Caki2 (cell line): Measurements from ENCODE around the gene MCCD1. TPM values are rescaled to one million over a fixed set of nuclear protein-coding genes. Genes with fewer than 3 reads are reported as not detected.

ENCODE experiments used
- DNase-seq: peaks from one replicate; pipeline ENCODE4 v3.0.0-alpha.2; 2015; ENCODE audit warnings: low read depth
- in situ Hi-C: cut with HindIII; loops from 2 replicates; pipeline ENCODE4 v1.10.0; 2016; ENCODE audit warnings: low sequenced_read_pairs, low pct_unique_long_range_greater_than_20kb, mixed read lengths
- total RNA-seq: library from RNA; depleted of rRNA; stranded (reverse); fragments of >200 nt; shearing (Covaris generic); gene quantifications from 2 replicates; pipeline ENCODE4 v1.2.3, GENCODE V29; 2014; ENCODE audit warnings: low replicate concordance

Gene MCCD1
- total RNA-seq, 1 experiment from 2014 or later = not detected

GRCh38 chr6:31558631-31559500, 30.1 kb downstream of the MCCD1 start:
- no peak for DNase-seq
- in situ Hi-C loops = no loop called here

- DNase-seq = no peak
- in situ Hi-C loops = no loop called here
These were observed 30.8 kb downstream of the MCCD1 start for GRCh38 chr6:31559606-31559957.

- peak; percentile 66 for DNase-seq
- in situ Hi-C loops = no loop called here
These were observed 31.4 kb downstream of the MCCD1 start for GRCh38 chr6:31559958-31560696.

GRCh38 chr6:31560697-31561058, 31.9 kb downstream of the MCCD1 start:
- no peak for DNase-seq
- in situ Hi-C loops = no loop called here

- in situ Hi-C loops = no loop called here
- no peak for DNase-seq
These were observed 39.0 kb downstream of the MCCD1 start for GRCh38 chr6:31567531-31568370.

- in situ Hi-C loops = no loop called here
- DNase-seq = no peak
These were observed 39.8 kb downstream of the MCCD1 start for GRCh38 chr6:31568537-31568961.

GRCh38 chr6:31569861-31570536, 41.2 kb downstream of the MCCD1 start:
- DNase-seq = no peak
- in situ Hi-C loops = no loop called here

- in situ Hi-C loops = no loop called here
These were observed 43.5 kb downstream of the MCCD1 start, which contains the start of gene LTA for GRCh38 chr6:31572041-31572911. TSS of gene LTA (plus strand) at chr6:31572289. CDS start at chr6:31572743, 454 bp downstream.

GRCh38 chr6:31573239-31574105, 44.7 kb downstream of the MCCD1 start:
- no peak for DNase-seq
- in situ Hi-C loops = no loop called here

More at GRCh38 chr6:31572041-31572911, 43.5 kb downstream of the MCCD1 start, which contains the start of gene LTA:
- no peak for DNase-seq

GRCh38 chr6:31574106-31575061, 45.6 kb downstream of the MCCD1 start:
- in situ Hi-C loops = no loop called here

GRCh38 chr6:31575335-31575901, 46.7 kb downstream of the MCCD1 start, which contains the start of gene TNF:
TSS of gene TNF (plus strand) at chr6:31575565. CDS start at chr6:31575742, 177 bp downstream.
- DNase-seq = peak; percentile 71

More at GRCh38 chr6:31574106-31575061, 45.6 kb downstream of the MCCD1 start:
- DNase-seq = no peak

GRCh38 chr6:31575952-31576685, 47.4 kb downstream of the MCCD1 start:
- DNase-seq = no peak
- in situ Hi-C loops = no loop called here

More at GRCh38 chr6:31575335-31575901, 46.7 kb downstream of the MCCD1 start, which contains the start of gene TNF:
- in situ Hi-C loops = no loop called here

- no peak for DNase-seq
- in situ Hi-C loops = no loop called here
These were observed 48.3 kb downstream of the MCCD1 start for GRCh38 chr6:31576897-31577578.

- no peak for DNase-seq
- in situ Hi-C loops = no loop called here
These were observed 48.8 kb downstream of the MCCD1 start for GRCh38 chr6:31577579-31577966.
